ENCODE measurements around the gene WDR6. TPM values are rescaled to one million over a fixed set of nuclear protein-coding genes. Genes with fewer than 3 reads are reported as not detected.

The WDR6 gene
- total and polyA plus RNA-seq, 10 of the 15 experiments (the other 5 are each of a cell fraction or from before 2014, with no cell fraction given): 21.3 to 169 (median 107) TPM

GRCh38 chr3:49025793-49026520, 18.8 kb downstream of the WDR6 start:
- H3K9ac ChIP-seq (ENCODE audit: control insufficient read depth, insufficient read depth, low read length): no peak overlapping the region
- H3K9me3 ChIP-seq (replicated peaks; ENCODE audit: control insufficient read depth, insufficient read depth, low read length): no peaks in the 10 kb centered on the region
- peaks cover 25 to 26% of the 10 kb centered on the region in 2 experiments for H3K36me3 ChIP-seq (ENCODE audit: control insufficient read depth in 2 of 2, insufficient read depth in 2 of 2, low read length in 1 of 2)
- FAIRE-seq (no peak), ATAC-seq (no peak), DNase-seq (ENCODE audit: low read depth, low spot score) (no peak)
- ChIA-PET POLR2A (interaction anchor here (0.9 to 1.9 kb wide), 4 partner anchors 19 to 95 kb away, joined by 3 to 6 read pairs (median 4); partner anchors contain the start of gene WDR6), SMC1A (ENCODE audit: uncharacterized antibody, unreplicated experiment) (interaction anchor here (6.1 kb wide), 1 partner anchor 37 kb away, joined by 31 read pairs; the partner anchor contains the start of gene P4HTM), RAD21 (ENCODE audit: unreplicated experiment) (no interaction called here), CTCF (interaction anchor here (0.5 to 3.0 kb wide), 6 partner anchors 9 to 942 kb away, joined by 3 to 15 read pairs (median 4); partner anchors contain the start of gene WDR6)
- BruUV-seq (replicated peaks): no TSS peak
- TF ChIP-seq ZZZ3 (IDR thresholded peaks at IDR 0.05; ENCODE audit: control insufficient read depth, insufficient read length, low read depth) (no peak), RELA (IDR thresholded peaks at IDR 0.05; ENCODE audit: borderline replicate concordance, partially characterized antibody) (no peak), POLR2AphosphoS5 (IDR thresholded peaks at IDR 0.05; ENCODE audit: low read length) (peak; percentile 19; the same call in 1 of the 2 replicates), USF1 (IDR thresholded peaks at IDR 0.05; ENCODE audit: borderline replicate concordance, extremely low read length, insufficient read depth, low read depth, low read length) (no peak), EED (IDR thresholded peaks at IDR 0.05; ENCODE audit: low read depth) (no peak), ZBED1 (IDR thresholded peaks at IDR 0.05; ENCODE audit: borderline replicate concordance) (peak; percentile 57; the same call in 1 of the 2 replicates), ZNF24 (IDR thresholded peaks at IDR 0.05) (no peak), EP300 (IDR thresholded peaks at IDR 0.05; ENCODE audit: borderline replicate concordance in 1 of 2, control insufficient read depth in 1 of 2, low read depth in 2 of 2, low read length in 2 of 2) (no peak), BACH1 (IDR thresholded peaks at IDR 0.05; ENCODE audit: borderline replicate concordance) (no peak), SREBF1 (IDR thresholded peaks at IDR 0.05; ENCODE audit: low read length) (no peak), ZNF592 (IDR thresholded peaks at IDR 0.05) (no peak), GABPA (IDR thresholded peaks at IDR 0.05; ENCODE audit: low read depth) (no peak), IKZF1 (conservative IDR thresholded peaks at IDR 0.05) (no peak)
- H3K4me1 ChIP-seq (ENCODE audit: control insufficient read depth, insufficient read depth, low read length): peaks cover 16% of the 10 kb centered on the region
- no peak overlapping the region for H3K27ac ChIP-seq (ENCODE audit: control insufficient read depth, insufficient read depth)
- H2AFZ ChIP-seq (ENCODE audit: control insufficient read depth, low read depth, low read length): no peak overlapping the region
- in situ Hi-C loops (cut with MboI) (no loop called here), intact Hi-C loops (cut with micrococcal nuclease; ENCODE audit: unreplicated experiment) (loop anchor here (10.0 kb wide), 2 partner anchors 319 to 649 kb away; partner anchors contain the start of genes APEH and USP4)
- H3K79me2 ChIP-seq (ENCODE audit: control insufficient read depth, insufficient read depth, low read length): peaks cover 51% of the 10 kb centered on the region
- no peak overlapping the region for H3K4me2 ChIP-seq (ENCODE audit: control insufficient read depth, insufficient read depth)
- no peak overlapping the region for H3K4me3 ChIP-seq
- H3K27me3 ChIP-seq (replicated peaks in 1 of 2; ENCODE audit: control insufficient read depth in 2 of 2, insufficient read depth in 2 of 2, low read length in 1 of 2): no peaks in the 10 kb centered on the region
- 90% methylated on average over 8 of the region's 8 CpGs for WGBS (ENCODE audit: insufficient coverage, insufficient replicate concordance, low lambda C conversion rate, missing lambda C conversion rate)
- no peaks in the 10 kb centered on the region for H4K20me1 ChIP-seq (ENCODE audit: control insufficient read depth, insufficient read depth)
